RWPE1 (cell line): ENCODE data around the gene WDR82.
A peak's percentile ranks its signal among the peaks of the same experiment; 100 is the strongest.

ENCODE experiments used
- CTCF ChIA-PET: fragments of 350-600 bp; sonication (Branson Sonifier 250); formaldehyde crosslinking; extraction: SDS; loops from one replicate; lab custom pipeline; 2021; lab: Yijun Ruan, JAX
- POLR2A ChIA-PET: fragments of 400-600 bp; formaldehyde crosslinking; extraction: SDS; loops from one replicate; lab custom pipeline; 2020; ENCODE audit warnings: antibody characterized with exemption; ENCODE audit not compliant: low non-redundant PET; lab: Yijun Ruan, JAX
- DNase-seq: peaks from one replicate; pipeline ENCODE4 v3.0.0; 2012; ENCODE audit warnings: low spot score
- H3K27ac ChIP-seq: fragments of 450-650 bp; 2 replicates; pipeline ENCODE4 v1.5.1; 2017
- CTCF ChIP-seq: fragments of 450-650 bp; conservative IDR thresholded peaks from 2 replicates; pipeline ENCODE4 v1.5.1; 2017; ENCODE audit warnings: low read depth, mild to moderate bottlenecking

WDR82 gene

DNA sequence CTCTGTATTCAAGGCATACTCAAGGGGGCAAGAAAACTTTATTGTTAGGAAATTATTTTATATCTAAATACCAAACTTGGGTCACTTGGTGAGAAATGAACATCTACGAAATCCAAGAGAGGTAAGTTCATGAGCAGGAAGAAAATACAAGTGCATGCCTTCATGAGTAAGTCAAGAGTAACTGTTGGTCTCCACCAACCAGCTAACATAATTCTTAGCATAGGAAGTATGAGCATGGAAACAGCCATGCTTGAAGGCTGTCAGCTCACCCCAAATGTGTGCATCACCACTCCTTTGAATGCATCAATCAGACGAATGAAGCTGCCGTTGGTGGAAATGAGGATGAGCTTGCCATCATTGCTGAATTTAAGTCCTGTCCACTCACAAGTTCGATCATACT lies 19.0 kb downstream of the WDR82 start:
- no peak for TF ChIP-seq CTCF
- no peak for DNase-seq
- ChIA-PET POLR2A (no interaction called here), CTCF (interaction anchor here (1.0 kb wide), 1 partner anchor 80 kb away, joined by 3 read pairs; no protein-coding TSS in a partner anchor)
- no peak overlapping the region for H3K27ac ChIP-seq

- CTCF ChIA-PET: interaction anchor here (1.0 kb wide), 1 partner anchor 80 kb away, joined by 3 read pairs; no protein-coding TSS in a partner anchor
- TF ChIP-seq CTCF: no peak
- POLR2A ChIA-PET: no interaction called here
- H3K27ac ChIP-seq: no peak overlapping the region
- no peak for DNase-seq
Observed at GRCh38 chr3:52259035-52259434, 19.4 kb downstream of the WDR82 start.

DNA sequence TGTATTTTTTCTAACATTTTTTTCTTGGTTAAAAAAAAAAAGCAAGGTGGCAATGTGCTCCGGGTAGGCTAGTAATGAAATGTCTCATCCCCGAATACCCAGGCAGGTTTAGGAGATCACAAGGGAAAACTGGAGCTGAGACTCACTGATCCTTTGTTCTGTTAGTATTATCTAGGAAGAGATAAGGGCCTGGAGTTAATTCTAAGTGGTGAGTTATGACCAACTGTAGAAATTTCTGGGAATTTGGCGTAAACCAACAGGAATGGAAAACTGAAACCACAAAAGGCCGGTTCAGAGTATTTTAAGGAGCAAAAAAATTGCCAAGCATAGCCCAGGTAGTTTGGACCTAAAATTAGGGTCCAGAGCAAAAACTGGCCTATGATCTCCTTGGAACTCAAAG lies 20.5 kb downstream of the WDR82 start:
- no peak for TF ChIP-seq CTCF
- no peak overlapping the region for H3K27ac ChIP-seq
- DNase-seq: no peak
- ChIA-PET POLR2A (no interaction called here), CTCF (no interaction called here)

GRCh38 chr3:52256622-52257021 lies 21.8 kb downstream of the WDR82 start:
- no peak for TF ChIP-seq CTCF

GRCh38 chr3:52256159-52256558 lies 22.3 kb downstream of the WDR82 start:
- no peak for TF ChIP-seq CTCF
- POLR2A ChIA-PET: interaction anchor here (0.6 kb wide), 1 partner anchor 21 kb away, joined by 4 read pairs; no protein-coding TSS in a partner anchor
- no peak for DNase-seq
- CTCF ChIA-PET: interaction anchor here (0.6 to 0.7 kb wide), 2 partner anchors 25 to 254 kb away, joined by 3 read pairs; no protein-coding TSS in a partner anchor
- no peak overlapping the region for H3K27ac ChIP-seq

More at GRCh38 chr3:52256622-52257021, 21.8 kb downstream of the WDR82 start:
- DNase-seq: no peak
- no peak overlapping the region for H3K27ac ChIP-seq
- ChIA-PET CTCF (interaction anchor here (0.6 to 0.7 kb wide), 2 partner anchors 26 to 255 kb away, joined by 3 read pairs; no protein-coding TSS in a partner anchor), POLR2A (interaction anchor here (0.6 kb wide), 1 partner anchor 21 kb away, joined by 4 read pairs; no protein-coding TSS in a partner anchor)

GRCh38 chr3:52254608-52255007 lies 23.8 kb downstream of the WDR82 start:
- no peak for TF ChIP-seq CTCF
- ChIA-PET POLR2A (no interaction called here), CTCF (no interaction called here)
- H3K27ac ChIP-seq: peak overlapping the region; percentile 20
- no peak for DNase-seq
